ENCODE results near the gene WASHC4.

The WASHC4 gene

DNA sequence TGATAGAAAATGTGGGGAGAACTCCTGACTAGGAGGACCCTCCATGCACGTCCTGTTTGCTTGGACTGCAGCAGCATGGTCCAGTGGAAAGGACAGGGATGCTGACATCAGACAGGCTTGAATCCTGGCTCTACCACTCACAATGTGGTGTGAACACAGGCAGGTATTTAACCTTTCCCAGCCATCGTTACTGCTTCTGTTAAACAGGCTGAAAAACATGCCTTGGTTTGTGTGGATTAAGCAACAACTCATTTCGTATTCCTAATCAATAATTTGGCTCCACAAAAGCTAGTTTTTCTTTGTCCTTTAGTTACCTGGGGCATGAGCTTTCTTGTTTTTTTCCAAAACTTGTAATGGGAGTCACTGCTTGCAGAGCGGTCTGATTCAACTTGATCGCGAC is 87.4 kb downstream of the WASHC4 start:
- no peak overlapping the region for H3K4me3 ChIP-seq (ENCODE audit: extremely low read depth, insufficient read depth, low read length, poor library complexity, severe bottlenecking)
- WGBS, 2 experiments (ENCODE audit: insufficient coverage in 2 of 2): 91 to 94% methylated on average over 3 to 4 of the region's 6 CpGs
- no peaks in the 10 kb centered on the region for H3K9me3 ChIP-seq (ENCODE audit: control insufficient read depth, low read length)
- peaks cover 94% of the 10 kb centered on the region for H3K36me3 ChIP-seq (ENCODE audit: control insufficient read depth, insufficient read depth, low read length)
- H3K4me1 ChIP-seq (ENCODE audit: control insufficient read depth, insufficient read depth, low read length, poor library complexity, severe bottlenecking): no peaks in the 10 kb centered on the region
- no peak overlapping the region for H3K27ac ChIP-seq (ENCODE audit: low read depth, low read length, severe bottlenecking)

DNA sequence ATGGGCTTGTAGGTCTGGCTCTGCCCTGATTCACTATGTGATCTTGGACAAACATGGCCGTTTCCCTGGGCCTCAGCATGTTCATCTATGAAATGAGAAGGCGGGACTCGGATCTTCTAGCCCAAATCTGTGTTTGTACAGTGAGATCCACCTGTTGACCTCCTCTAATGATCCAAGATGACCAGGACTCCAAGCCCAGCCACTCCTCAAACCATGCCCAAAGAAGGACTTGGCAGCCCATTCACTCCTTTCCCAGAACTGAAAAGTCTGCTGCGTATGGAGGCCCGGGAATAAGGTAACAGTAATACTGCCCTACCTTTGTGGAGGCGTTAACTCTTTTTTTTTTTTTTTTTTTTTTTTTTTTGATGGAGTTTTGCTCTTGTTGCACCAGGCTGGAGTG is 88.6 kb downstream of the WASHC4 start:
- WGBS, 2 experiments (ENCODE audit: insufficient coverage in 2 of 2): 92 to 95% methylated on average over 2 to 5 of the region's 6 CpGs
- H3K27ac ChIP-seq (ENCODE audit: low read depth, low read length, severe bottlenecking): no peak overlapping the region
- H3K9me3 ChIP-seq (ENCODE audit: control insufficient read depth, low read length): no peaks in the 10 kb centered on the region
- peaks cover 92% of the 10 kb centered on the region for H3K36me3 ChIP-seq (ENCODE audit: control insufficient read depth, insufficient read depth, low read length)
- no peaks in the 10 kb centered on the region for H3K4me1 ChIP-seq (ENCODE audit: control insufficient read depth, insufficient read depth, low read length, poor library complexity, severe bottlenecking)
- no peak overlapping the region for H3K4me3 ChIP-seq (ENCODE audit: extremely low read depth, insufficient read depth, low read length, poor library complexity, severe bottlenecking)

DNA sequence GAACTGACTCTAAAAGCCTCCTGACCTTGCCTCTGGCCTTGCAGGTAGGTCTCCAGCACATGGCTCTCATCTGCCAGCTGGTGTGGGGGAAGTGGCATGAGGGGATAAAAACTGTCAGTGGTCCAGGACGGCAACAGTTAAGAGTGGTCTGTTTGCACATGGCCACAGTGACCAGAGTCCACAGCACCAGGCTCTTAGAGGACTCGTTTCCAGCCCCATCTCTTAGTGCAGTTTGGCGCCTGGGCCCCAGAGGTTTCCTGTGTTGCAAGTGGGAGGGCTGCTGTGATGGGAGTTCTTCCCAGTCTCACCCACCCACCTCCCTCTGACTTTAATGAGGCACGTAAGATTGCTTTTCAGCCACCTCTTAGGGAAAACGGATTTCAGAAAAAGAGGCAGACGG is 91.4 kb downstream of the WASHC4 start:
- Histone ChIP-seq H3K4me1 (ENCODE audit: control insufficient read depth, insufficient read depth, low read length, poor library complexity, severe bottlenecking) (no peaks in the 10 kb centered on the region), H3K4me3 (ENCODE audit: extremely low read depth, insufficient read depth, low read length, poor library complexity, severe bottlenecking) (no peak overlapping the region), H3K27ac (ENCODE audit: low read depth, low read length, severe bottlenecking) (no peak overlapping the region), H3K36me3 (ENCODE audit: control insufficient read depth, insufficient read depth, low read length) (peaks cover 93% of the 10 kb centered on the region), H3K9me3 (ENCODE audit: control insufficient read depth, low read length) (no peaks in the 10 kb centered on the region)
- 95 to 98% methylated on average over 5 of the region's 6 CpGs for WGBS, 2 experiments (ENCODE audit: insufficient coverage in 2 of 2)

DNA sequence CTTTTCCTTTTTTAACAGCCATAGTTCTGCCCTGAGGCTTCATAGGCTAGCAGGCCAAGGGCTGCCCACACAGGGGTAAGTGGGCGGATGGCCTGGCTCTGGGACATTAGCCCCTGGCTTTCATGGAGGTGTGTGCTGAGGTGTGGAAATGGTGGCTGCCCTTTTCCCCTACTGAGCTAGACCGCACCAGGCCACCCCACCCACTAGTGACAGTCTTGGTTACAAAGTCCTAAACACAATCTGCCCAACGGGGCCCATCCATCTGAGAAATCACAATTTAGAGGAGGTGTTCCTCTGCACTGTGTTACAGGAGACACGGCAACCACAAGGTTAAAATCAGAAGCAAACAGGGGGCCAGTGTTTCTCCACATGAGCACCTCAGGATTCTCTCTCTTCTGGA is 92.9 kb downstream of the WASHC4 start:
- Histone ChIP-seq H3K27ac (ENCODE audit: low read depth, low read length, severe bottlenecking) (no peak overlapping the region), H3K36me3 (ENCODE audit: control insufficient read depth, insufficient read depth, low read length) (peaks cover 94% of the 10 kb centered on the region), H3K9me3 (ENCODE audit: control insufficient read depth, low read length) (no peaks in the 10 kb centered on the region), H3K4me1 (ENCODE audit: control insufficient read depth, insufficient read depth, low read length, poor library complexity, severe bottlenecking) (peaks cover 2% of the 10 kb centered on the region), H3K4me3 (ENCODE audit: extremely low read depth, insufficient read depth, low read length, poor library complexity, severe bottlenecking) (no peak overlapping the region)
- WGBS, 2 experiments (ENCODE audit: insufficient coverage in 2 of 2): 100% methylated on average over 2 to 4 of the region's 4 CpGs

DNA sequence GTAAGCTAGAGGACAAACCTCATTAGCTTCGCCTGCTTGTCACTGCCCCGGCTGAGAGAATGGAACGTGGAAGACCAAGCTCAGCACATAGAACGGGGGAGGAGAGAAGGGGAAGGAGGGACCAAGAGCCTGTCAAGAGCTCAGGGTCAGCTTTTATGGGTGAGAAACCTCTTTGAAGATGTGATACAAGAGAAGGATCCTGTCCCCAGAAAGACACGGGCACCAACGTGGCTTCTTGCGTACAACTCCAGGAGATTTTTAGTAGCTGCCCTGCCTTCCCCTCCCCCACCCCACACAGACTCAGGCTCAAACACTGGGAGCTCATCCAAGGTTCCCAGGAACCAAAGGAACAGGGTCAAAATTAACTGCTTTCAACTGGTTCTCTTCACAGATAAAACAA is 93.8 kb downstream of the WASHC4 start:
- H3K36me3 ChIP-seq (ENCODE audit: control insufficient read depth, insufficient read depth, low read length): peaks cover 92% of the 10 kb centered on the region
- no peaks in the 10 kb centered on the region for H3K9me3 ChIP-seq (ENCODE audit: control insufficient read depth, low read length)
- H3K4me3 ChIP-seq (ENCODE audit: extremely low read depth, insufficient read depth, low read length, poor library complexity, severe bottlenecking): no peak overlapping the region
- no peak overlapping the region for H3K27ac ChIP-seq (ENCODE audit: low read depth, low read length, severe bottlenecking)
- H3K4me1 ChIP-seq (ENCODE audit: control insufficient read depth, insufficient read depth, low read length, poor library complexity, severe bottlenecking): peaks cover 4% of the 10 kb centered on the region
- 95 to 96% methylated on average over 4 to 6 of the region's 7 CpGs for WGBS, 2 experiments (ENCODE audit: insufficient coverage in 2 of 2)

DNA sequence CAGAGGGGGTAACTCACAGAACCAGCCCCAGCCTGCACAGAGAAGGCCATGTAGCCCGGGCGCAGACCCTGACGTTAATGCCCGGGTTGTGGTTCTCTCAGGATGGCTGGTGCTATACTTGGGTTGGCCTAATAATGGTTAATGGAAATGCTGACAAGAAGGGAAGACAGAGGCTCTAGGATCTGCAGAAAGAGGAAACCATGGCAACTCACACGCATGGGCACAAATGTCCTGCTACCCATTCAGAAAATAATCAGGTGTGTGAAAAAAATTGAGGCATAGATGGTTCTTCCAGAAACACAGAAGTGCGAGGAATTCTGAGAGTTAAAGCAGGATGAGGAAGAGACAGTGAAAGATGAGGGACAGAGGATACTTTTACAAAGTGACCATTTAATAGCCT is 94.7 kb downstream of the WASHC4 start:
- 92 to 100% methylated on average over 2 to 3 of the region's 6 CpGs for whole genome bisulfite sequencing, 2 experiments (ENCODE audit: insufficient coverage in 2 of 2)
- no peak overlapping the region for H3K4me3 ChIP-seq (ENCODE audit: extremely low read depth, insufficient read depth, low read length, poor library complexity, severe bottlenecking)
- peaks cover 4% of the 10 kb centered on the region for H3K4me1 ChIP-seq (ENCODE audit: control insufficient read depth, insufficient read depth, low read length, poor library complexity, severe bottlenecking)
- H3K9me3 ChIP-seq (ENCODE audit: control insufficient read depth, low read length): no peaks in the 10 kb centered on the region
- H3K36me3 ChIP-seq (ENCODE audit: control insufficient read depth, insufficient read depth, low read length): peaks cover 92% of the 10 kb centered on the region
- H3K27ac ChIP-seq (ENCODE audit: low read depth, low read length, severe bottlenecking): no peak overlapping the region

DNA sequence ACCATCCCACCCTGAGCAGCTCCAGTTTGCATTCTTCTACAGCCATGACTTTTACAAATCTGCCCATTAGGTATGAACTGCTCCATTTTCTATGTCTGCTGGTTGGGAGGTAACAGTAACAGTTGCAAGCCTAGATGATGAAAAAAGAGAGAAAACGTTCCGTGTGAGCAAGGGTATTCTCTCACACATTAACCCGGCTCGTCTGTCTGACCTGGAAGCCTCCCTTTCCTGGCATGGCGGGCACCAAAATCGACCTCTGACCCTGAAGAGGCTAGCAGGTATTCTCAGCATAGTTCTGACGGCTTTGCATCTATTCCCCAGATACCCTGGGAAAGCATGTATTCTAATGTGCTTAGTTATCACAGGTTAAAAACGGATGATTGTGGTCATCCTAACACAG is 96.6 kb downstream of the WASHC4 start:
- 94 to 96% methylated on average over 3 to 4 of the region's 8 CpGs for WGBS, 2 experiments (ENCODE audit: insufficient coverage in 2 of 2)
- no peak overlapping the region for H3K27ac ChIP-seq (ENCODE audit: low read depth, low read length, severe bottlenecking)
- H3K36me3 ChIP-seq (ENCODE audit: control insufficient read depth, insufficient read depth, low read length): peaks cover 92% of the 10 kb centered on the region

DNA sequence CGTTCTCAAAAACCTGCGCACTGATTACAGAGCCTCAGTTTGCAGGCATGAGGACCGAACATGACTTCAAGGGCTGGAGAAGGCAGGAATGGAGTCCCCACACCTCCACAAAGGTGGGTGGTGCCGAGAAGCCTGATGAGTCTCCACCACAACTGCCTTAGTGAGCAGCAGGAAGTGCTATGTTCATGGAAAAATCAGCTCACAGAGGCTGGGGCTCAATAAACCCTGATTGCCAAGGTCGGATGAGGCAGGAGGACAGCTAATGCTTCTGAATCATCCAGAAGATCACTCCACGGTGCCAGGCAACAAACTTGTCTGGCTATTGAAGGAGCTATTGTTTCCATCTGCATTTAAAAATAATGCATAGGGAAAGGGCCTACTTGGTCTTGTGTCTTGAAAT is 97.4 kb downstream of the WASHC4 start:
- Histone ChIP-seq H3K4me1 (ENCODE audit: control insufficient read depth, insufficient read depth, low read length, poor library complexity, severe bottlenecking) (peaks cover 4% of the 10 kb centered on the region), H3K27ac (ENCODE audit: low read depth, low read length, severe bottlenecking) (no peak overlapping the region), H3K36me3 (ENCODE audit: control insufficient read depth, insufficient read depth, low read length) (peaks cover 93% of the 10 kb centered on the region), H3K9me3 (ENCODE audit: control insufficient read depth, low read length) (no peaks in the 10 kb centered on the region), H3K4me3 (ENCODE audit: extremely low read depth, insufficient read depth, low read length, poor library complexity, severe bottlenecking) (no peak overlapping the region)
- WGBS, 2 experiments (ENCODE audit: insufficient coverage in 2 of 2): 85 to 89% methylated on average over 5 to 6 of the region's 6 CpGs

More for the DNA sequence above, 96.6 kb downstream of the WASHC4 start:
- H3K4me3 ChIP-seq (ENCODE audit: extremely low read depth, insufficient read depth, low read length, poor library complexity, severe bottlenecking): no peak overlapping the region
- H3K4me1 ChIP-seq (ENCODE audit: control insufficient read depth, insufficient read depth, low read length, poor library complexity, severe bottlenecking): peaks cover 4% of the 10 kb centered on the region
- no peaks in the 10 kb centered on the region for H3K9me3 ChIP-seq (ENCODE audit: control insufficient read depth, low read length)

DNA sequence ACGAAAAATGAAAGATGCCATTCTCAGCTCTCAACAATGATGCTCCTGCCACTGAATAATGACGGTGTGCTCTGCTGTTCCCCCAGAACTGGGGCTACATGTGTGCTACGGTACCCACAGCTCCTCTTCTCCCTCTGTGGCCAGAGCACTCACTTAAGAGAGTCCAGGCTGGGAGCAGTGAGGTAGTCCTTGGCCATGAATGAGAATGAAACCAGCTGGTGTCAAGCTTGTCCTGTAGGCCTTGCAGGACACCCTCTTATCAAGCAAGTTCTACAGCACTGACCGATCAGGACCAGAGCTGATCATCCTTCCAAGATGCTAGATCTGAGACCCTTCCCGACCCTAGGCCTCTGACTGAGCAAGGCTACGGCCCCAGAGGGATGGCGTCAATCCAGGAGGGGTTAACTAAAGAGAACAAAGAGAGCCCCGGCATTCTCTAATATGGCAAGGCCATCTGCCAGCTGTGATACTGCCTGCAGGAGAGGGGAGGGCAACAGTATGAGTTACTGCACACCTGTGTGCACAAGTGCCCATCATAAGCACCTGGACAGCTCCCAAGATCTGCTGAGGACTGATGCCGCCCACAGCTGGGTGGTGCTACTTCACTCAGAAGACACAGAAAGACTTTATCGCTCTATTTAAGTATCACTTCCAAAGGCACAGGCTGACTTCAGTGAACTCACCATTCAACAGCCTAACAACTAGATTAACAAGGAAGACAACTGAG is 98.0 kb downstream of the WASHC4 start:
- WGBS, 2 experiments (ENCODE audit: insufficient coverage in 2 of 2): 90 to 94% methylated on average over 8 to 9 of the region's 10 CpGs
- Histone ChIP-seq H3K4me1 (ENCODE audit: control insufficient read depth, insufficient read depth, low read length, poor library complexity, severe bottlenecking) (peaks cover 4% of the 10 kb centered on the region), H3K4me3 (ENCODE audit: extremely low read depth, insufficient read depth, low read length, poor library complexity, severe bottlenecking) (no peak overlapping the region), H3K27ac (ENCODE audit: low read depth, low read length, severe bottlenecking) (no peak overlapping the region), H3K9me3 (ENCODE audit: control insufficient read depth, low read length) (no peaks in the 10 kb centered on the region), H3K36me3 (ENCODE audit: control insufficient read depth, insufficient read depth, low read length) (peaks cover 93% of the 10 kb centered on the region)

DNA sequence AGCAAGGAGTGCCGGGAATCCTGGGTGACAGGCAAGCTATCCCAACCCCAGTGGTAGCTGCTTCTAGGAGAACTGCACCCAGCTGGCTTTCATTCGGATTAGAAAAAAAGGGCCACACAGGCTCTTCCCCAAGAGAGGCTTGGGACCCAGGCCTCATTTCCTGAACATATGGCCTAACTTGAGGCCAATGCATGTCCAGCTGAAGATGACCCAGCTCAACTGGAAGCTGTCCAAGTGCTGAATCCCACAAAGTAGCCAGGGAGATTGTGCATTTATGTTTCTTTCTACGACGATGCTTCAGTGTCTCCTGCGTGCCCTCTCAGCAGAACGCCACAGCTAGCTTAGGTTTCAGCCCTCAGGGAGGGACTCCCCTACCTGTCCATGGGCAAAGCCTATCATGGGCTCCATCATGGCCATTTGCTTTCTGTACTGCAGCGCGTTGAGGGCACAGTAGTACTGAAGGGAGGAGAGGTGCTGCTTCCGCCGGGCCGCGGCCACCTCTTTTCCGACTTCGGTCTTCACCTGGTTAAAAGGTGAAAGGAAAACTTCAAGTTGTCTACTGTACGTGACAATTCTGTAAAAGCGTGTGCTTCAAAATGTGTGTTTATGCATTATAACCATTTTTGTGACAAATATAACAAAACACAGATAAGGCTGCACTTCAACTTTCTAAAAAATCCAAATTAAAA is 99.3 kb downstream of the WASHC4 start:
- H3K9me3 ChIP-seq (ENCODE audit: control insufficient read depth, low read length): no peaks in the 10 kb centered on the region
- peaks cover 94% of the 10 kb centered on the region for H3K36me3 ChIP-seq (ENCODE audit: control insufficient read depth, insufficient read depth, low read length)
- H3K27ac ChIP-seq (ENCODE audit: low read depth, low read length, severe bottlenecking): no peak overlapping the region
- H3K4me1 ChIP-seq (ENCODE audit: control insufficient read depth, insufficient read depth, low read length, poor library complexity, severe bottlenecking): peaks cover 8% of the 10 kb centered on the region
- 94 to 97% methylated on average over 8 to 14 of the region's 16 CpGs for WGBS, 2 experiments (ENCODE audit: insufficient coverage in 2 of 2)
- no peak overlapping the region for H3K4me3 ChIP-seq (ENCODE audit: extremely low read depth, insufficient read depth, low read length, poor library complexity, severe bottlenecking)

DNA sequence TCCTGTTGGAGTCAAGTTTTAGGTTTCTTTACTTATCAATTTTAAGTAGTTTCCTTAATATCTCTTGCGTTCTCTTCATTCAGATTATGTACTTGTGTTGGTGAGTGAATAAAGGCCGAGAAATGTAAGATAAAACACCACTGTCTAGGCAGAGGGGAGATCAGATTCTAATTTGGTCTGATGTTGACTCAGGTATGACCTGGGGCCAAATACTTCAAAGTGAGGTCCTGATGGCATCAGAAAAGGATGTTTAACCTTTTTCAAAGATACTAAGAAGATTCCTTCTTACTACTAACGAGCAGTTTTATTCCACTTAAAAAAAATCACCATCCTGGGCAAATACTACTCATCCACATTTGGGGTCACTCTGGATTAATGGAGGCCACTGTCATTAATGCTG is 101.6 kb downstream of the WASHC4 start:
- no peak overlapping the region for H3K27ac ChIP-seq (ENCODE audit: low read depth, low read length, severe bottlenecking)
- no peak overlapping the region for H3K4me3 ChIP-seq (ENCODE audit: extremely low read depth, insufficient read depth, low read length, poor library complexity, severe bottlenecking)
- no peaks in the 10 kb centered on the region for H3K9me3 ChIP-seq (ENCODE audit: control insufficient read depth, low read length)
- 92 to 100% methylated on average over 2 of the region's 3 CpGs for WGBS, 2 experiments (ENCODE audit: insufficient coverage in 2 of 2)
- peaks cover 17% of the 10 kb centered on the region for H3K4me1 ChIP-seq (ENCODE audit: control insufficient read depth, insufficient read depth, low read length, poor library complexity, severe bottlenecking)
- peaks cover 88% of the 10 kb centered on the region for H3K36me3 ChIP-seq (ENCODE audit: control insufficient read depth, insufficient read depth, low read length)
